ENCODE results near the gene HTT. TPM values are rescaled to one million over a fixed set of nuclear protein-coding genes. Genes with fewer than 3 reads are reported as not detected.

Gene HTT
- total RNA-seq, 1 experiment from 2014 or later = 85.4 TPM

GRCh38 chr4:3245676-3246075 is 171.2 kb downstream of the HTT start:
- CTCF ChIA-PET = interaction anchor here (1.3 kb wide), 1 partner anchor 12 kb away, joined by 4 read pairs; no protein-coding TSS in a partner anchor
- DNase-seq (ENCODE audit: low spot score) = no peak
- POLR2A ChIA-PET = no interaction called here
- Mint-ChIP-seq H3K36me3 (peaks cover 12% of the 10 kb centered on the region), H3K4me3 (no peak overlapping the region), H3K27ac (no peak overlapping the region), H3K4me1 (peaks cover 25% of the 10 kb centered on the region), H3K9me3 (no peaks in the 10 kb centered on the region), H3K27me3 (ENCODE audit: low read depth) (no peaks in the 10 kb centered on the region)
- no peak for ATAC-seq
- TF ChIP-seq NFYB (CRISPR knock-in tag; conservative IDR thresholded peaks at IDR 0.05; ENCODE audit: low read depth) (no peak), ZNF416 (CRISPR knock-in tag; IDR thresholded peaks at IDR 0.05) (no peak), NR2C2 (CRISPR knock-in tag; IDR thresholded peaks at IDR 0.05) (no peak), ZNF396 (CRISPR knock-in tag; IDR thresholded peaks at IDR 0.05; ENCODE audit: borderline replicate concordance) (no peak), ZNF263 (CRISPR knock-in tag; IDR thresholded peaks at IDR 0.05; ENCODE audit: low read depth) (no peak), MAX (CRISPR knock-in tag; IDR thresholded peaks at IDR 0.05) (no peak), PRDM15 (CRISPR knock-in tag; IDR thresholded peaks at IDR 0.05) (no peak), FOXP4 (CRISPR knock-in tag; IDR thresholded peaks at IDR 0.05) (no peak), E2F5 (CRISPR knock-in tag; IDR thresholded peaks at IDR 0.05) (no peak), ZNF219 (CRISPR knock-in tag; IDR thresholded peaks at IDR 0.05; ENCODE audit: borderline replicate concordance) (no peak), ATF2 (CRISPR knock-in tag; IDR thresholded peaks at IDR 0.05; ENCODE audit: borderline replicate concordance, low read depth) (no peak), ATF6 (CRISPR knock-in tag; IDR thresholded peaks at IDR 0.05) (no peak), ESRRA (CRISPR knock-in tag; IDR thresholded peaks at IDR 0.05; ENCODE audit: borderline replicate concordance) (no peak), ZNF138 (CRISPR knock-in tag; conservative IDR thresholded peaks at IDR 0.05) (no peak), ZNF121 (CRISPR knock-in tag; IDR thresholded peaks at IDR 0.05) (no peak), ELF4 (CRISPR knock-in tag; IDR thresholded peaks at IDR 0.05; ENCODE audit: low read depth) (no peak), ZBTB21 (CRISPR knock-in tag; IDR thresholded peaks at IDR 0.05; ENCODE audit: borderline replicate concordance) (no peak)
- TF ChIP-seq, protein P1, sequence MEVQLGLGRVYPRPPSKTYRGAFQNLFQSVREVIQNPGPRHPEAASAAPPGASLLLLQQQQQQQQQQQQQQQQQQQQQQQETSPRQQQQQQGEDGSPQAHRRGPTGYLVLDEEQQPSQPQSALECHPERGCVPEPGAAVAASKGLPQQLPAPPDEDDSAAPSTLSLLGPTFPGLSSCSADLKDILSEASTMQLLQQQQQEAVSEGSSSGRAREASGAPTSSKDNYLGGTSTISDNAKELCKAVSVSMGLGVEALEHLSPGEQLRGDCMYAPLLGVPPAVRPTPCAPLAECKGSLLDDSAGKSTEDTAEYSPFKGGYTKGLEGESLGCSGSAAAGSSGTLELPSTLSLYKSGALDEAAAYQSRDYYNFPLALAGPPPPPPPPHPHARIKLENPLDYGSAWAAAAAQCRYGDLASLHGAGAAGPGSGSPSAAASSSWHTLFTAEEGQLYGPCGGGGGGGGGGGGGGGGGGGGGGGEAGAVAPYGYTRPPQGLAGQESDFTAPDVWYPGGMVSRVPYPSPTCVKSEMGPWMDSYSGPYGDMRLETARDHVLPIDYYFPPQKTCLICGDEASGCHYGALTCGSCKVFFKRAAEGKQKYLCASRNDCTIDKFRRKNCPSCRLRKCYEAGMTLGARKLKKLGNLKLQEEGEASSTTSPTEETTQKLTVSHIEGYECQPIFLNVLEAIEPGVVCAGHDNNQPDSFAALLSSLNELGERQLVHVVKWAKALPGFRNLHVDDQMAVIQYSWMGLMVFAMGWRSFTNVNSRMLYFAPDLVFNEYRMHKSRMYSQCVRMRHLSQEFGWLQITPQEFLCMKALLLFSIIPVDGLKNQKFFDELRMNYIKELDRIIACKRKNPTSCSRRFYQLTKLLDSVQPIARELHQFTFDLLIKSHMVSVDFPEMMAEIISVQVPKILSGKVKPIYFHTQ (CRISPR knock-in tag; IDR thresholded peaks at IDR 0.05) = no peak

Data from WTC11 (cell line).